HG03460 (cell line): ENCODE results near the gene ABCA3.

Experiments used
- ATAC-seq: cut with Tn5 transposase; IDR thresholded peaks from one replicate; pipeline ENCODE4 v1.9.1; 2021; ENCODE audit not compliant: unreplicated experiment

The ABCA3 gene

GRCh38 chr16:2236337-2237101 lies 104.0 kb downstream of the ABCA3 start, which contains the start of gene DNASE1L2:
Gene DNASE1L2, plus strand, starts transcription at chr16:2236444. Its CDS starts 373 bp downstream, at chr16:2236817.
- ATAC-seq = no peak

GRCh38 chr16:2235695-2236336 lies 104.7 kb downstream of the ABCA3 start:
- ATAC-seq = no peak

GRCh38 chr16:2235234-2235651 lies 105.3 kb downstream of the ABCA3 start:
- ATAC-seq = no peak

GRCh38 chr16:2234813-2235170 lies 105.7 kb downstream of the ABCA3 start:
- no peak for ATAC-seq

GRCh38 chr16:2233872-2234812 lies 106.4 kb downstream of the ABCA3 start:
- ATAC-seq = no peak

GRCh38 chr16:2233046-2233775 lies 107.3 kb downstream of the ABCA3 start:
- ATAC-seq = no peak

GRCh38 chr16:2232094-2232990 lies 108.2 kb downstream of the ABCA3 start:
- ATAC-seq = no peak

- no peak for ATAC-seq
These were observed 109.3 kb downstream of the ABCA3 start for GRCh38 chr16:2231016-2231931.

- no peak for ATAC-seq
These were observed 110.2 kb downstream of the ABCA3 start for GRCh38 chr16:2230376-2230775.

GRCh38 chr16:2229632-2230250 lies 110.8 kb downstream of the ABCA3 start:
- no peak for ATAC-seq

- no peak for ATAC-seq
These were observed 111.4 kb downstream of the ABCA3 start for GRCh38 chr16:2229091-2229490.

- no peak for ATAC-seq
These were observed 112.2 kb downstream of the ABCA3 start for GRCh38 chr16:2228161-2228824.

- no peak for ATAC-seq
These were observed 113.6 kb downstream of the ABCA3 start for GRCh38 chr16:2226918-2227317.

- no peak for ATAC-seq
These were observed 114.2 kb downstream of the ABCA3 start for GRCh38 chr16:2226245-2226793.
